Activated CD8-positive, alpha-beta memory T cell treated with anti-CD3 and anti-CD28 coated beads for 36 hours (primary cell): ENCODE results near the gene SPATA17. TPM values are rescaled to one million over a fixed set of nuclear protein-coding genes. Genes with fewer than 3 reads are reported as not detected.

Source experiments
- CTCF ChIA-PET: fragments of 350-600 bp; sonication (Branson Sonifier 250); formaldehyde crosslinking; loops from one replicate; lab custom pipeline; 2021; ENCODE audit warnings: antibody characterized with exemption; lab: Charles Lee
- POLR2A ChIA-PET: fragments of 350-600 bp; sonication (Branson Sonifier 250); formaldehyde crosslinking; loops from one replicate; lab custom pipeline; 2021; ENCODE audit warnings: antibody characterized with exemption; lab: Charles Lee
- total RNA-seq, 2 experiments: library from RNA; stranded (reverse); gene quantifications; one replicate each; pipeline ENCODE4 v1.2.3, GENCODE V29; 2021

Gene SPATA17
- total RNA-seq, 2 experiments from 2014 or later, result 0.27 TPM; not detected in 1

- POLR2A ChIA-PET, result no interaction called here
- CTCF ChIA-PET, result no interaction called here
Measured at GRCh38 chr1:217895841-217896240, 264.7 kb downstream of the SPATA17 start.

DNA sequence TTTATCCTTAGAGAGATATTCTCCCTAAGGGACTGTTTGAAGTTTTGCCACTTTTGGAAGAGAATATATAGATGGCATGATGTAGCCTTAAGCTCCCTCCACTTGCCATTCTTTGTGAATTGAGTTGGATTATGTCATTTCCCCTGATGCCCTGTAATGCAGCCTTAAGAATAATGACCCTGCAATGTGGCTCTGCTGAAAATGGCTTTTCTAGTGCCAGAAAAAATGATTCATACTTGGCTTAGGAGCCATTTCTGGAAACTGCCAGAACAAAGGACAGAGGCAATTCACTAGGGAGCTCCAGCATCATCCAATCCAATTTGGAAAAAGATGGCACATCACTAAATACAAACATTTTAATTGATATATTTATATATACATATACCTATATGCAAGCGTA, 265.3 kb downstream of the SPATA17 start:
- ChIA-PET POLR2A (no interaction called here), CTCF (no interaction called here)

GRCh38 chr1:217897100-217897499, 266.0 kb downstream of the SPATA17 start:
- CTCF ChIA-PET, result no interaction called here
- POLR2A ChIA-PET, result no interaction called here

DNA sequence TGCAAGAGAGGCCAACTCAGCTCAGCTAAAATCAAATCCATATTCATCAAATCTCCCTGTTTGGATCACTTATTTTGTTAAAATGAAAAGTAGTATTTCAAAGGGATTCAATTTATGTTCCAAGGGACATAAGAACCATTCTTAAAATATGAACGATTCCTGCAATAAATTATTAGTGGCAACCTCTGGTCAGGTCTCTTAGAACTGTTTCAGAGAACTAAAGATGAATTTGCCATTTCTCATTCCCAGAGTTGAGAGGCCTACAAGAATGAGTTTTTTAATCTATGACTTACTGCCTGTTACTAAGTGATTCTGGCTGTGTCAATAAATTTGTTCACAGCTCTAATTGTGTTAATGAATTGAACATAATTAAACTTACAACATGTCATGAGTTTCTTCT, 268.5 kb downstream of the SPATA17 start:
- ChIA-PET POLR2A (no interaction called here), CTCF (no interaction called here)

GRCh38 chr1:217907504-217907903, 276.4 kb downstream of the SPATA17 start:
- CTCF ChIA-PET, result no interaction called here

DNA sequence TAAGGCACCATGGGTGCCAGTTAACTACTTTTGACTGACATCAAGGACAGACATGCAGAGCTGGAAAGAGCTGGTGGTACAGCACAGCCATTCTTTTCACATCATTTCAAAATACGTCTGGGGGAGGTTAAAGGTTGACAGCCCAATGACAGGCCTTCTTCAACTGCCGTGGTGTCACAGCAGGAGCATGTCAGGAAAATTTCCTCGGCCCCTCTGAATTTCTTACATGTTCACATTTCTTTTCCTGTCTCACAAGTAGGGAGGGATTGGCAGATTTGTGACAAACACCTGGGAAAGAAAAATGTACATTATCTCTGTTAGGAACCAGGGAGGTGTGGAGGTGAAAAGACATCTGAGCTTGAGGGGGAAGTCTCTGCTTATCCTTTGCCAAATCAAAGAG, 279.1 kb downstream of the SPATA17 start:
- ChIA-PET CTCF (no interaction called here), POLR2A (no interaction called here)

More at GRCh38 chr1:217907504-217907903, 276.4 kb downstream of the SPATA17 start:
- POLR2A ChIA-PET, result no interaction called here

DNA sequence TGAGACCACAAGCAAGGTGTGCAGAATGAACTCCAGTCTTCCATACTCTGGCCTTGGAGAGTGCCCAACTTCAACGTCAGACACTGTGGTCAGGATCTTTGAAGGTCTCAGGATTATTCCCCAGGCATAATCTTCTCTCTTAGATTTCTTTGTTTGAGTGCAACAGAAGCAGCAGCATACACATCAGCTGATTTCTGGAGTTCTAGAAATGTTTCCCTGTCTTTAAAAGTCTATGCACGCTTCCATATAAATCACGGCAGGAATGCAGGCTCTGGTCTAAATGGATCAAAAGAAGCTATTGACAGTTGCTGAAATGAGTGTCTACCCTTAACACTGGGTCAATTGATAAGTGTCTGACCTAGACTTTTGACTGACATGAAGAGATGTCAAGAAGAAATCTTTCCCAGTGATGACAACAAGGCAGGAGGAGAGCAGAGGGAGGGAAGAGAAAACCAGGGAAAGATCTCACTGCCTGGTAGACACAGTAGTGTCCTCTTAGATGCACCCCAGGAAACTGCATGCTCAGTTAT, 279.7 kb downstream of the SPATA17 start:
- POLR2A ChIA-PET, result no interaction called here
- CTCF ChIA-PET, result no interaction called here

- ChIA-PET POLR2A (no interaction called here), CTCF (no interaction called here)
Measured at GRCh38 chr1:217911908-217912307, 280.8 kb downstream of the SPATA17 start.

DNA sequence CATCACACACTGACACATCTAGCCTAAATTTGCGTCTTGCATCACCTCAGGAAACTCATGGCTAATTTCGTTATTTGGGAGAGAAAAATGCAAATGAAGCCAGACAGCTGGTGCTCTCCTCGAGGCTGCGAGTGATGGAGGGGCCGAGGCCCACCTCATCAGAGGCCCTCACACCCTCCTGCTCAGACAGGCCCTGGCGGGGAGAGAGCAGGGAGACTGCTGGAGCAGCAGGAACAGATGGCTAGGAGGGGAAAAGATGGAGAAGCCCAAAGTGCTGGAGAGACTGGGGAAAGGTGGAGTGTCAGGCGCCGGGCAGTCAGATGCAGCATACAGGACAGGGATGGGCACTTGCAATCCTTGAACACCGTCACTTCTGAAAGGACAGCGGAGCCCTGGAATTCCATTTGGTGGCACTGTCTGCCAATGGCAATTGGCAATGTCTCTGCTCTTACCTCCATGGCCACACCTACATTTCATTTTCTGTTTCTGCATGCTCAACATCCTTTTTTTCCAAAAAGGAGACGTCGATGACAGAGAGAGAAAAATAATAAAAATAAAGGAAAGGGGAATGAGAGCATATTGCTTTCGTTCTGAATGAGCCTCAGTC, 286.2 kb downstream of the SPATA17 start:
- POLR2A ChIA-PET, result no interaction called here
- CTCF ChIA-PET, result no interaction called here

- CTCF ChIA-PET, result no interaction called here
- POLR2A ChIA-PET, result no interaction called here
Measured at GRCh38 chr1:217919683-217920388, 288.7 kb downstream of the SPATA17 start.

Other genes with a start within 250 kb of the SPATA17 start
- gene GPATCH2, start 254 bp upstream of the SPATA17 start, total RNA-seq, result 1 to 10 TPM; 8.0 to 9.0 TPM